ENCODE results near the gene IGF2BP3.

IGF2BP3 gene

DNA sequence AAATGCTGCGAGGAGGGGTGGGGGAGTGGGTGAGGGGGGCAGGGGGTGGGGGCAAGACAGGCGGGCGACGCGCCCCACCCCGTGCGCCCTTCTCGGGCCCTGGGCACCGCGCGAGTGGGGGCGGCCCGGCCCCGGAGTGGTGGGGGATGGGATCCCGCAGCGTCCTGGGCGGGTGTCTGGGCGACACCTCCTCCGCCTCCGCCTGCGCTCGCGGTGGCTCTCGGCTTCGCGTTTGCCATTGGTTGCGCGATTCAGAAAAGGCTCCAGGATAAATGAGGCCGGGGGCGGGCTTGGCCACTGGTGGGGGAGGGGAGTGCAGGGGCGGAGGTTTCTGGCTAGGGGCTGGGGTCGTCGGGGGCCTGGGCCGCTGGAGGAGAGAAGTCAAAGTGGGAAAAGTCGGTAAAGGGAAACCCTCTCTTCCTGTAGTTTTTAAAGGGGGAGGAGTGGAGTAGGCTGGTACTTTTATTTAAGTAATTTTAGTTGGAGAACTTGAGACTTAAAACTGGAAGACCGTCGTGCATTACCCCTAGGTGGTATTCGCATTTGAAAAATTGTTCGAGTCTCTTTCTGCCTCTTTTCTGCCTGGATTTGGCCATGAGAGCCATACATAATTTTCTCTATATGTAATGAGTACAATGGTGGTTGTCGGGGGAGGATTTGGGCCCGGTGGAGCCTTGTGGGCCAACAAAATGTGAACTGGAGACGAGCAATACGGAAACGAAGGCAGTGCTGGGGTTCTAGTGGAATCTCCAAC, 992 bp upstream of the IGF2BP3 start:
- DNase-seq: peak; percentile 81

DNA sequence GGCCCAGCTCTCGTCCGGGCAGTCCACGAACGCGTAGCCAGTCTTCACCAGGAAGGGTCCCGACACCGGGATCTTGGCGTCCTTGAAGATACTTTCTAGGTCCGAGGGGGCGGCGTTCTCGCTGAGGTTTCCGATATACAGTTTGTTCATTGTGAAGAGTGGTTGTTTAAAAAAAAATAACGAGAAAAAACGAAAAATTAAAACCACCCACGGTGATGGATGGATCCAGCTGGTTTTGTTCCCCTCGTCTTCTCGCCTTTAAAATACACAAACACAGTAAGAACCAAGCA, 385 bp downstream of the IGF2BP3 start:
- DNase-seq: no peak

DNA sequence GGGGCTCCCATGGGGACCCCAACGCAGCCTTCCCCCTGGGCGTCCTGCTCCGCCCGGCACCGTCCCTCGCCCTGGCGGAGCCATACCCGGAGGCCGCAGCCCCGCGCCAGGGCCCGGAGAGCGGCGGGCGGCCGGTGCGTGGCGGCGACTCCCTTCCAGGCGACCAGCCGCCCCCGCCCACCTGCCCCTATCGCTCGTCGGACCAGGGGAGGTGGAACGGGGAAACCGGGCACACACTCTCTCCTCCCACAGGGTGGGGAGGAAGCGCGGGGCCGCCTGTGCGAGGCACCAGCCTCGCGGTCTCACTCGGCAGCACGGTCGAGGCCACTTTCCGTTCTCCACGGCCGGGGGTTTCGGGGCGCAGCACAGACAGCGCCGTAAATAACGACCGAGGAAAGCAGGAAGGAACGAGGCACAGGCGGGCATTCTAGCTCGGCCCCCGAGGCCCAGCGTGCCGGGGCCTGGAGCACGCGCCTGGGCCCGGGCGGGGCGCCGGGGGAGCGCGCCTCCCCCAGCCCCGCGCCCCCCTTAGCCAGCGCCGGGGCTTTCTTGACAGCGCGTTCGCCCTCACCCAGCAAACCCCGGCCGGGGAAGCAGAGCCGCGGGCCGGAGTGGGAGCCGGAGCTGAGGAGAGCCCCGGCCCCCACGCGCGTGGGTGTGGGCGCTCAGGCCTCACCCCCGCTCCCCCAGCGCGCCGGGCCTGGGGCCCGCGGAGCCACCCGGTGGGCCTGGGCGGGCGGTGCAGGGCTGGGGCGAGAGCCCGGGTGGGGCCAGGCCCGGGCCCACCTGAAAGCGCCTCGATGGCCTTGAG, 936 bp downstream of the IGF2BP3 start:
- no peak for DNase-seq

DNA sequence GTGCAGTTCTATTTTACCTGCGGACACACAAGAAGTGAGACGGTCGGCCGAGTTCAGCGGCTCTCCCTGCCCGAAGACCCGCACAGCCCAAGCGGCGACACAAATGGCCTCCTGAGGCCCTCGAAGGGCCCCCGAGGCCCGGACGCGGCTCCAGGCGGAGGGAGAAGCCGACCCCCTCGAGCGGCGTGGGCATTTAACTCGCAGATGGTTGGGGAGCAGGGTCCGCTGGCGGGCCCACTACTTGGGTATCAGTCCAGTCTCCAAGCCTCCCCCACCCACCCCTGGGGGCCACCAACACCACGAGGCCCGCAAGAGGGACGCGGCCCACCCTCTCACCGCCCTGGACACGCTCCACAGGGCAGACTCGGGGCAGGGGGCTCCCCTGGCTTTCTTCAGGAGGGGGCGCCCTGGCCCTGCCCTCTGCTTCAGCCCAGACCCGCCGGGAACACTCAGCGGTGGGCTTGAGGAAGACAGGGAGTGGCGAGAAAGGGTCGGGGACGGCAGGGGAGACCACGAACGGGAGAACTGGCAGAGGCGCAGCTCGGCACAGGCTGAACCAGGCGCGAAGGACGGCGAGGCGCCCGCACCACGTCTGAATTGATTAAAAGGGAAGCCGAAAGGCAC, 1.7 kb downstream of the IGF2BP3 start:
- no peak for DNase-seq

DNA sequence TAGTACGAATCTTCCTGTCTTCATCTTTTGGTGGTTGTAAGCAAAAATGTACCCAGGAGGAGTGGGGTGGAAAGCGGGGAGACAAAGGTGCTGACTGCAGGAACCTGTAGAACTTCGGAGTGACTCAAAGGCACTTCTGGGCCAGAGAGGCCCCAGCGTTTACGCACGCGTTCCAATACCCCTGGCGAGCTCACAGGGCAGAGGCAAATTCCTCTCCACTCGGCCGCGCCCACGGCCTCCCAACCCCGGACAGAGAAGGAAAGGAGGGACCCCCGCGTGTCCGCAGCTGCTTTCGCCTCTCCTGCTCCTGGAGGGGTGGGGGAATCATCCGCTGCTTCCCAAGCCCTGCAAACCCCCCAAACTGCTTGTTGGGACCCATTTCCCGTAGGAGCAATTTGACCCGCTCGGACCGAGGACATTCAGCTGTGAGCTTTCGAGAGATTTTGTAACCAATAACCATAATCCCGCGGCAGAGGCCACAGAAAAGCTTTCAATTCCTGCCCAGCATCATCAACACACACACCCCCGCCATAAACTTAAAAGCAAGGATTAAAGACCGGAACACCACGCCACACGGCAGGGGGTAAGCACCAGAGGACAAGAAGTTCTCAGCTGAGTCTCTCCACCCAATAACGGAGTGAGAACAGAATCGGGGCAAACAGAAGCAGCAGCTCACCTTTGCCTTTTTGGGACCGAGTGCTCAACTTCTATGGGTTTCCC, 2.3 kb downstream of the IGF2BP3 start:
- DNase-seq: peak; percentile 31

DNA sequence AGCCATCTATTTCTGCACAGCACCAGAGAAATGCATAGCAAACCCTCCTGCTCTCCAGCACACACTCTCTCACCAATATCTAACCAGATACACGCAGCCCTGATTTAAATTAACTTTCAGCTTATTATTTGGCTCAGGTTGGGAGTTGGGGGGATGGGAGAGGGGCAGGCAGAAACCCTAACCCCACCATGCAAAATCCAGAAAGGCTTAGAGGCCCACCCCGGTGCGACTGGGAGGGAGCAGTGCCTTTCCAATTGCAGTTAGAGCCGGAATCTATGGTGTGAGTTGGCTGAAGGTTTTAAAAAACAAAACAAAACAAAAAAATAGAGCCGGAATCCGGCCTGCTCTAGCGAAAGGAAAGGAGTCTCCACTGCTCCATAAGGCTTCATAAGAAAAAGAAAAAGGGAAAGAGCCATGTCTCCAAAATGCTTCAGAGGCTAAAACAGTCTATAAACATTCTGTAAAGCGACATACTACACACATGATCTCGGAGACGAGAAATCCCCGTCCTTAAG, 2.9 kb downstream of the IGF2BP3 start:
- no peak for DNase-seq

DNA sequence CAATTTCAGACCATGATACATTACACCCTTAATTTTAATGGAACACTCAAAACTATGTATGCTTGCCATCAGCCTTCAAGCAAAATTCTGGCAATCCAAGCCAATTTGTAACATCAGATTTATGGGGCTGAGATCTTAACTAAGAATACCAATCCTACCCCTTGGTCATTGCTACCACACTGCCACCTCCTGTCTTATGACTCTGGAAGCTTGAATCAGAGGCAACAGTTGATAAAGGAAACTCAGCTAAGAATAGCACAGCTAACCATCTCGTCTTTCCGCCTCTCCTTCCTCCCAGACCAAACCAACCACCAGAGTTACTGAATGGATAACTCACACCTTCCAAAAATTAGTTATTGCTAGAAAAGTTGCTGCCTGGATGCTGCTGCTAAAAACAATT, 7.4 kb downstream of the IGF2BP3 start:
- DNase-seq: no peak

DNA sequence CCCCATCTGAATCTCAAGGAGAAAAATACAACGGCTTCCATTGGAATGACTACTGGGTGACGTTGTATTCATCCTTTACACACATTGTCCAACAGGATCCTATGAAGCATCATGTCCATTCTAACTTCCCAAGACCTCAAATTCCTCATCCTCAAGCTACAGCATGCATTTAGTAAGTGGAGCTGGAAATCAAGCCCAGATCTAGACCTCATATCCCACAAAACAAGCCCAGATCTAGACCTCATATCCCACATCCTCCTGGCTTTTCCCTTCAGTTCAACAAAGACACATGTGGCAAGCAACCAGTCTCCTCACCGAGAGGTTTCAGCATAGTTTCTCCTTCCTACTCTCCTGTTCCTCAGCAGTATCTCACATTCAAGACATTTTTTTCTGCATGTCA, 12.2 kb downstream of the IGF2BP3 start:
- DNase-seq: no peak

DNA sequence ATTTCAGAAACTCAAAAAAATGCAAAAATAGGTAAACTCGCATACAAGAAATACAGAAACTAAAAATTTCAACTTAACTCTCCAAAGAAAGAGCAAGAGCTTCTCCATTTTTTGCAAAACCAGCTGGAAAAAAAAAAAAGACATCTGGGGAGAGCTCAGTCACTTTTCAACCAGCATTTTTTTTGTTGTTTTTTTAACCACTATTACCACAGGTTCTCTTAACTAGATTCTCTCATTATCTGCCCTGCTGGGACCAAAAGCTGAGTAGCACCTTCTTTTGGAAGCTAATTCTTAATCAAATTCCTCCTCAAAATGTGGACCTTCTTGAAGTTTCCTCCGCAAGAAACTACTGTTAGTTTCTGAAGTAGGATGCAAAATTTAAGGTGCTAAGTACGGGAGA, 14.2 kb downstream of the IGF2BP3 start:
- DNase-seq: no peak

DNA sequence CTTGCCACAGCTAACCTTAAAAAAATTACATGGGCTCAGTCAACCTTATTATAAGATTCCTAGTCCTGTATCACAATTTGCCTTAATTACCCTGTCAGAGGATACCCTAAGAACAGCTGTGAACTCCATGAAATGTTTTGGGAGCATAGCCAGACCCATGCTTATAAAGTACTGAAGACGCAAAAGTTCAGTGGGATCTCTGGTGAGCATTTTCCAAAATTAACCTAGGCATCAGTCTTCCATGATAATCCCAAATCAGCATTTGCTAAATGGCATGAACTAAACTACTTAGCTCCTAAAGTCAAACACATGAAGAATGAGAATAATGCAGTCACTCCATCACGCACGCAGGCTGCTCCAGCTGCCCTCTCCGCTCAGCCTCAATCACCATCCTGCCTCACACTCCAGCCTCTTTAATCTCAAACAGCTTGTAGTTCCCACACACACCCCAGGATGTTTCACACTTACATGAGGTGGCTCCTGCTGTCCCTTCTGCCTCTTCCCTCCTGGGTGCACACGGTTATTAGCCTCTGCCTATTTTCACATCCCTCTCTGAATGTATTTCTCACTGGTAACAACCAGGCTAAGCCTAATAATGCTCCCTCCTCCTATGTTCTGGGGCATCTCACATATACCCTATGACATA, 15.3 kb downstream of the IGF2BP3 start:
- DNase-seq: no peak

DNA sequence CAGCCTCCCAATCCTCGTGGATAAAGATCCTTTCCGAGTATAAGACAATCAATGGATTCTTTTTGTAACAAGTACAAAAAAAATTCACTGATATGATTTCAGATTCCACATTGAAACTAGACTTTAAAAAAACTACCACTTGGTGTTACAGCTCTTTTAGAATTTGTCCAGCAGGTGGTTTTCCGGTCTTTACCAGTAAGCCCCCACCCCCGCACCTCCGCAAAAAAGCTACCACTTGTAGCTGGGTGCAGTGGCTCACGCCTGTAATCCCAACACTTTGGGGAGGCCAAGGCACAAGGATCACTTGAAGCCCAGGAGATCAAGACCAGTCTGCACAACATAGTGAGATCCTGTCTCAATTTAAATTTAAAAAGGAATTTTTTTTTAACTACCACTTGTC, 19.8 kb downstream of the IGF2BP3 start:
- DNase-seq: no peak

DNA sequence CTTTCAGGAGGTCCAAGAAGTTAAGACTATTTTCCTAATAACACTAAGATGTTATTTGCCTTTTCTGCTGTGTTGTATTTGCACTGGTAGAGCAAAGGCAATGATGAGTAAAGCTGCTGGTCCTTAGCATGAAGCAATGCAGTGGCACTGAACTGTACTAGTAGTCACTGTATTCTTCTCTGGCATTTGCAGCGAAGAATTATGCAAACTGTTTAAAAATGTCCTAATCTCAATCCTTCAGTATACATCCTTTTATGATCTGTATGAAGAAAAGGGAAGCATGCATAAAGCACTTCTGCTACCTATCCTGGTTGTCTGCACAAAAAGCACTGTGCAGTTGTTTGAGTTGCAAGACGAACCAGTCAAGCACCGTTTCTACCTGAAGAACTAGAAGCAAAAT, 20.4 kb downstream of the IGF2BP3 start:
- no peak for DNase-seq

DNA sequence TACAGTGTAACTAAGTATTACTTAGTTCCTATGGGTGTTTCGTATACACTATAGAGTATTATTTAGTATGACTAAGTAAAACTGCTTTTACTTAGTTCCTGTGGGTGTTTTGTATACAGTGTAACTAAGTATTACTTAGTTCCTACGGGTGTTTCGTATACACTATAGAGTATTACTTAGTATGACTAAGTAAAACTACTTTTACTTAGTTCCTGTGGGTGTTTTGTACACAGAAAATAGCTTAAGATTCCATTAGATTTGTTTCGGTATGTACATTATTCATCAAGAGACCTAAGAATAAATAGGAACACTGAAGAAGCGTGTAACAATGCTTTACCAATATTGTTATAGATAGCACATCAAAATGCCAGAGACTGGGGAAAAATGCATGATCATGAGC, 25.0 kb downstream of the IGF2BP3 start:
- no peak for DNase-seq

DNA sequence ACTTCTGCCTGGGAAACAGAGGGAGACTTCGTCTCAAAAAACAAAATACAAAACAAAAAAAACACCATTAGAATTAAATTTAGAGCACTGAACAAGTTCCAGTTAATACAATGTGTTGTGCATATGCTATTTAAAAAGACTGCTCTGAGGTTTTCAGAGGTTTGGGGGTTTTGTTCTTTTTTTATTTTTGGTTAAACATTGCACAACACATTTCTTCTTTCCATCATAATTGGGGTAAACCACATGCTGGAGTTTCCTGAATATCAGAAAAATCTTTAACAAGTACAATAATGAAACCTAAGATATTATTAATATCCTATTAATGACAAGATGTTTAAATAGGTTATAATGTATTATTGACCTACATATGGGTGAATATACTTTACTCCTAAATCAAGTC, 26.3 kb downstream of the IGF2BP3 start:
- no peak for DNase-seq

DNA sequence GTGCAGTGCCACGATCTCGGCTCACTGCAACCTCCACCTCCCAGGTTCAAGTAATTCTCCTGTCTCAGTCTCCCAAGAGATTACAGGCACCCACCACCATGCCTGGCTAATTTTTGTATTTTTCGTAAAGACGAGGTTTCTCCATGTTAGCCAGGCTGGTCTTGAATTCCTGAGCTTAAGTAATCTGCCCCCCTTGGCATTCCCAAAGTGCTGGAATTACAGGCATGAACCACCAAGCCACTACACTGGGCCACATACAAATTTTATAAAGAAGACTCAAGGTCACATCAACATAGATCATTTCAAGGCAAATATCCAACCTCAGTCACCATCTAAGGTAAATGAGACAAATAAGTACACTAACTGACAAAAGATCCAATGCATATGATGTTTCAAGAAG, 32.1 kb downstream of the IGF2BP3 start:
- no peak for DNase-seq

DNA sequence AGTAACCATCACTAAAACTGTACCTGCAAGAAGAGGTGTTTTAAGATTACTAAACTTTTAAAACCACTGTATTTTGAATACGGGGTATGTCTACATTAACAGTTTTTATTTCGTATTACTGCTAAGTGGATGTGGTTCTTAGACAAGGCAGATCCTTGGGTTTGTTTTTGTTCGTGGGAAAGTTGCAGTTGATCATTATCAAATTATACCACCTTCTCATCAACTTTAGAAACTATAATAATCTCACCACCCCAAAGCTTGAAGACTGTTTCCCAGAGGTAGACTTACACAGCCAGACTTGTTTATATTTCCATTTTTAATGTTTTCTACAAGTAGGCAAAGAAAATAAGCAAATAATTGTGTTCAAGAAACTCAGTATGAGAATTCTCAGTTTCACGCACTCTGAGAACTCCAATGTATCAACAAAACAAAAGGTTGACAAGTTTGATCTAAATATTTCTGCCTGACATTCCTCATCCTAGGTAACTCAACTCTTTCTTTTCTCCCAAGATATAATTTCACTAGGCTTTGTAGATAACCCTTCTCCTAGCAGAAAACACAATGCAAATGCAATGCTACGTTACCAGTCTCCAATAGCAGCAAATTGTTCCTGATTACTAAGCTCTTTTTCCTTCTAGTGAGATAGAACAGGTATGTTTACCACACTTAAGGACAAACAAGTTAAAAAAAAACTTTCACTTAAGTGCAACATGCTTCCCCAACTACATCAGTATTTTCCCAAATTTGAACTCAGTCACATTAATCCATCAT, 36.0 kb downstream of the IGF2BP3 start:
- no peak for DNase-seq

DNA sequence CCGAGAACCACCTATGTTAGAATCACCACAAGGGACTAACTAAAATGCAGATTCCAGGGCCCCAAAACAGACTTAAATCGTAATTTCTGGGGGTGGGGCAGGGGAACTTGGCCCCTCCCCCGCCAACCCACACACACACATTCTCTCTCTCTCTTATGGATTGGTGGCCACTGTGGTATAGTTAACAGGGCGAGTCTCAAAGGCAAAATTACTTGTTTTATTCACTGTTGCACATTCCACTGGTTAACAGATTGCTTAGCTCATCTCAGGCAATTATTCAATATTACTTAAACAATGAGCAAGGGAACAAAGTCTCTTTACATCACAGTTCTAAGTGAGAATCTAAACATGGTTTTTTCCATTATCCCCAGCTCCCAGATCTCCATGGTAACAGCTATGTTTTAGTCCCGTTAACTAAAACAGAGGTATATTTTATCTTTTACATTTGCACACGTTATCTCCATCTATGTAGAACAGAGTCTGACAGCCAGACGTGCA, 38.5 kb downstream of the IGF2BP3 start:
- no peak for DNase-seq

DNA sequence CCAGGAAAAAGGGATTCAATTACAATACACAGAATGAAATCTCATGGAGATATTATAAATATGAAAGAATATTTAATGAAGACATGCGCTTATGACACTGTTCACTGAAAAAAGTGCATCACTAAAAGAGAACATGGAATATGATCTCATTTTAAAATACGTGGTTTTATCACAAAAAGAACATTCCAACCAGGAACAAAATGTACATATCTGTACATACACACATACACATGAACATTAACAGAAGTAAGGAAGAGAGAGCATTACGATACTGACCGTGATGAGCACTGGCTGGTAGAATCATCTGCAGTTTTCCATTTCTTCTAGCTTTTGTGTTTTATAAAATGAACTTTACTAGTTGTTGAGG, 39.4 kb downstream of the IGF2BP3 start:
- no peak for DNase-seq

DNA sequence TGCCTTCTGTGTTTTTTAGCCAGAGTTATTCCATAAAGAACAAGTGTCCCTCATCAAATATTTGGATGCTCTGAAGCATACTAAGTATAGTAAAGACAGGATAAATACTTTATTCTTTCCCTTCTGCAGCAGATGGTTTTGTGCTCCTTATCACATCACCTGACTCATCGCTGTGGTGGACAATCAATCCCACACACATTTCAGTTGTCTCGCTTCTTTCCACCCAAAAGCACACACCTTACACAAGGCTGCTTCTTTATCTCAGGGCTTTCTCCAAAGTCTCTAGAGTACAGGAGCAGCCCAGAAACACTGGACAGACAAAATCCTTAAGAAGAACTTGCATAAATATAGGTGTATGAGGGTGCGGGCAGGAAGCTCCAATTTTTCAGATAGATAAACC, 43.4 kb downstream of the IGF2BP3 start:
- no peak for DNase-seq

DNA sequence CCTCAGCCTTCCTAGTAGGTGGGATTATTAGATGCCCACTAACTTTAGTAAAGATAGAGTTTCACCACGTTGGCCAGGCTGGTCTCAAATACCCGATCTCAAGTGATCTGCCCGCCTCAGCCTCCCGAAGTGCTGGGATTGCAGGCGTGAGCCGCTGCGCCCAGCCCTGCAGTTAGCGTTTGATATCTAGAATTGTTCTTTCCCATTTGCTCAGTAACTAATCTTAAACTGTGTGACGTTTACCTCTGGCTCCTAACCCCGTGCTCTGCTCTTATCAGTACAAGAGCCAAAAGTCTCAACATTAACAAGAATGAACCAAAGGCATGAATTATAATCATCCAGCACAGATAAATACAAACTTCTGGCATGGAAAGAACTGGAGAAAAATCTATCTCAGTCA, 47.4 kb downstream of the IGF2BP3 start:
- DNase-seq: no peak

DNA sequence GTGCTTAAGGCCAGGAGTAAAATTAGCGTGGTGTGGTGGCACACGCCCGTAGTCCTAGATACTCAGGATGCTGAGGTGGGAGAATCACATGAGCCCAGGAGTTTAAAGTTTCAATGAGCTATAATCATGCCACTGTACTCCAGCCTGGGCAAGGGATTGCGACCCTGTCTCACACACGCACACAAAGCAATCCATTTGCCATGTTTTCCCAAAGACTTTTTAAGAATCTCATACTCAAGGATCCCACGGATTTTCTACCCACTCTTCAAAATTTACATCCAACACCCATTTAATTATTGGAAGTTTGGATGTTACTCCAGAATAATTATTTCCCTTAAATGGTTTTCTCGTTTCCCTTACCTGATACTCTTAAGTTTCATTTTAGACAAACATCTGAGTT, 47.9 kb downstream of the IGF2BP3 start:
- no peak for DNase-seq

DNA sequence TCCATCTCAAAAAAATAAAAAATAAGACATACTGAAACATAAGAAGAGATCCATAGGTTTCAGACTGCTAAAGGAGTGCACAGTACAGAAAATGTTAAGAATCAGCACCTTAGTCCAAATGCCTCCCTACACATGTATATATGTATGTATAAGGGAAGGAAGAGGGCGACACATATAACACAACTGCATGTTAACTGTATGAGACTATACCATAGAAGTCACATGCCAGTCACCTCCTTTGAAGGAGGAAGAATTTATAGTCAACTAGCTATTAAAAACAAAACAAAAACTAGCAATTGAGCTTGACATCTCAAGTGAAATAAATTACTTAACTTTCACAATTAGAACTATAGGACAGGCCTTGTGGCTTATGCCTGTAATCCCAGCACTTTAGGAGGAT, 50.4 kb downstream of the IGF2BP3 start:
- no peak for DNase-seq
